ENCODE data around the gene MRPL2. TPM values are rescaled to one million over a fixed set of nuclear protein-coding genes. Genes with fewer than 3 reads are reported as not detected.

MRPL2 gene
- total and polyA plus RNA-seq, 2 of the 8 experiments (the other 6 are each of a cell fraction or from before 2014, with no cell fraction given), result 58.7 to 99.9 TPM

GRCh38 chr6:43097502-43097901 is 38.3 kb upstream of the MRPL2 start (continued):
- no peak for TF ChIP-seq MAX (IDR thresholded peaks at IDR 0.05)
- no peak for TF ChIP-seq BRCA1 (IDR thresholded peaks at IDR 0.05; ENCODE audit: low read depth, low read length)
- TF ChIP-seq SP2 (IDR thresholded peaks at IDR 0.05; ENCODE audit: low read length), result no peak
- TF ChIP-seq FOSL1 (IDR thresholded peaks at IDR 0.05; ENCODE audit: insufficient read depth, low read depth, low read length), result no peak
- no peak for TF ChIP-seq RBBP5 (IDR thresholded peaks at IDR 0.05; ENCODE audit: borderline replicate concordance, low read depth, low read length)
- no peak for TF ChIP-seq TAF1 (IDR thresholded peaks at IDR 0.05; ENCODE audit: low read depth, low read length)
- no peak for TF ChIP-seq PHF8 (conservative IDR thresholded peaks at IDR 0.05; ENCODE audit: low read depth, low read length)
- no peak for TF ChIP-seq GABPA (IDR thresholded peaks at IDR 0.05; ENCODE audit: borderline replicate concordance, insufficient read depth, low read length)
